GM12891 (cell line): ENCODE results near the gene MRPL14.

Experiments
- POLR2A ChIP-seq: IDR thresholded peaks from 2 replicates; pipeline ENCODE4 v1.6.1; 2011; ENCODE audit warnings: low read depth, low read length, control low read depth
- POLR2AphosphoS5 ChIP-seq: IDR thresholded peaks from 2 replicates; pipeline ENCODE4 v1.6.1; 2011; ENCODE audit warnings: low read depth, low read length, control low read depth

DNA sequence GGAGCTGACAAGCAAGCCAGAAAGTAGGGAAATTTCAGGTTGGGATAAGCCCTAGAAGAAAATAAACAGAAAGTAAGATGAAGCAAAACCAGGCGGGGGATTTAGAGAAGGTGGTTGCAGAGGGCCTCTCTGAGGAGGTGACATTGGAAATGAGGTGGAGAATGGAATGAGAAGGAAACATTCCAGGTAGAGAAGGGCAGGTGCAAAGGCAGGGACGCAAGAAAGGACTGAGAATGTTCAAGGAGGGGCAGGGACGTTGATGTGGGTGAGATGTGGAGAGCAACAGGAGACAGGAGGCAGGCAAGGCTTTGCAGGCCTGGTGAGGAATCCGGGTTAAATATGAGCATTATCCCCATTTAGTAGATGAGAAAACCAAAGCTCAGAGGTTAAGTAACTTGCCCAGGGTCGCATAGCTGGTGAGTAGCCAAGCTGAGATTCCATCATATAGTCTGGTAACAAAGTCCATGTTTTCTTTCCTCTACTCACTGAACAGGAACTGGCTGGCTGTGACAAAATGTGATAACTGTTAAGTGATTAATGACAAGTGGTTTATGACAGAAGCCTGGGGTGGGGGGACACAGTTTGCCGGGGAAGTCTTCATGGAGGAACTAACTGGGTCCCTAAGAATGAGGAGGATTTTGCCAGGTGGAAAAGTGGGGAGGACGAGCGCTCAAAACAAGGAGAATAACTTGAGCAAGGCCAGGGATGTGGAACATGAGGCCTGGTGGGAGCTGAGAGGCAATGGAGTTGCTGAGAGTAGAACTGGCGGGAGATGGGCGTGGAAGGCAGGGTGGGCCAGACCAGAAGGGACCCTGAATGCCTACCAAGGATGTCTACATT is 32.6 kb downstream of the MRPL14 start:
- TF ChIP-seq POLR2A, result no peak
- no peak for TF ChIP-seq POLR2AphosphoS5
